Esophagus muscularis mucosa (tissue), 4 donors: ENCODE measurements around the gene CDKL2. TPM values are rescaled to one million over a fixed set of nuclear protein-coding genes. Genes with fewer than 3 reads are reported as not detected.

Experiments used
- DNase-seq: peaks from one replicate; pipeline ENCODE4 v3.0.0-alpha.2; 2017; ENCODE audit errors: extremely low spot score
- H3K27ac ChIP-seq, 4 donors: fragments of 200-600 bp; sonication (generic); replicated peaks in 1 of 4; 1 replicate in 3 of 4; 2 replicates in 1 of 4; pipeline ENCODE4 v1.5.1; 2016 to 2019; ENCODE audit warnings: mild to moderate bottlenecking in 1 of 4
- H3K27me3 ChIP-seq, 4 donors: fragments of 200-600 bp; sonication (generic); one replicate each; pipeline versions ENCODE4 v1.5.1 to v1.6.0; 2016 to 2019
- H3K36me3 ChIP-seq, 4 donors: fragments of 200-600 bp; sonication (generic); one replicate each; pipeline ENCODE4 v1.5.1; 2016 to 2019
- H3K4me1 ChIP-seq, 4 donors: fragments of 200-600 bp; sonication (generic); one replicate each; pipeline ENCODE4 v1.5.1; 2016 to 2019
- H3K4me3 ChIP-seq, 4 donors: fragments of 200-600 bp; sonication (generic); 1 replicate in 2 of 4; 2 replicates in 2 of 4; pipeline ENCODE4 v1.5.1; 2016 to 2019; ENCODE audit warnings: mild to moderate bottlenecking in 4 of 4, moderate library complexity in 1 of 4
- H3K9me3 ChIP-seq, 4 donors: fragments of 200-600 bp; sonication (generic); 1 replicate in 3 of 4; 2 replicates in 1 of 4; pipeline ENCODE4 v1.5.1; 2016 to 2019
- CTCF ChIP-seq, 3 experiments: fragments of 200-600 bp in 2 of 3; fragments of 450-650 bp in 1 of 3; sonication (generic) in 2 of 3; IDR thresholded peaks; one replicate each; pipeline ENCODE4 v1.5.1; 2017 to 2019; ENCODE audit warnings: antibody characterized with exemption in 3 of 3, mild to moderate bottlenecking in 2 of 3, moderate library complexity in 1 of 3
- EP300 ChIP-seq: sonication (generic); formaldehyde crosslinking; IDR thresholded peaks from one replicate; pipeline ENCODE4 v1.6.1; 2017; ENCODE audit warnings: antibody characterized with exemption
- POLR2A ChIP-seq: fragments of 450-650 bp; IDR thresholded peaks from one replicate; pipeline ENCODE4 v1.6.1; 2017; ENCODE audit warnings: antibody characterized with exemption, moderate library complexity, mild to moderate bottlenecking, low read depth
- POLR2AphosphoS5 ChIP-seq, 2 donors: sonication (generic); formaldehyde crosslinking; IDR thresholded peaks; one replicate each; pipeline ENCODE4 v1.6.1; 2017; ENCODE audit warnings: antibody characterized with exemption in 2 of 2
- WGBS: methylation state at CpG from one replicate; pipeline ENCODE4 v1.1.5; 2018; 5-methylcytosine and 5-hydroxymethylcytosine counted together
- intact Hi-C: fragments of 100-400 bp; cut with DNase I; formaldehyde crosslinking; loops from one replicate; pipeline ENCODE4 v1.15.1; 2023
- total RNA-seq, 4 donors: library from RNA; depleted of rRNA; stranded (reverse); fragments of >200 nt; gene quantifications; one replicate each; pipeline versions ENCODE4 v1.1.0 to v1.2.1, GENCODE V29; 2016

The CDKL2 gene
- total RNA-seq, 4 donors from 2014 or later, result 2.9 to 6.2 (median 3.1) TPM

- intact Hi-C loops, result no loop called here
- Histone ChIP-seq H3K4me1 (no peaks in the 10 kb centered on the region), H3K36me3 (peaks cover 0 to 24% (median 0%) of the 10 kb centered on the region in 4 donors), H3K27ac (no peak overlapping the region), H3K27me3 (no peaks in the 10 kb centered on the region), H3K4me3 (no peak overlapping the region), H3K9me3 (no peaks in the 10 kb centered on the region)
- no peak for DNase-seq
- WGBS, result 68% methylated on average over 3 of the region's 3 CpGs
- TF ChIP-seq POLR2A, result no peak
- no peak for TF ChIP-seq POLR2AphosphoS5 (IDR thresholded peaks at IDR 0.05)
- no peak for TF ChIP-seq EP300
- no peak for TF ChIP-seq CTCF (IDR thresholded peaks at IDR 0.05)
Observed at GRCh38 chr4:75598390-75598789, 31.9 kb downstream of the CDKL2 start.

GRCh38 chr4:75596061-75596460, 34.3 kb downstream of the CDKL2 start:
- no peak for TF ChIP-seq POLR2AphosphoS5 (IDR thresholded peaks at IDR 0.05)
- TF ChIP-seq EP300, result no peak
- no peak for TF ChIP-seq CTCF (IDR thresholded peaks at IDR 0.05)
- TF ChIP-seq POLR2A, result no peak
- Histone ChIP-seq H3K4me1 (no peaks in the 10 kb centered on the region), H3K27ac (no peak overlapping the region), H3K27me3 (no peaks in the 10 kb centered on the region), H3K36me3 (peaks cover 0 to 24% (median 0%) of the 10 kb centered on the region in 4 donors), H3K9me3 (no peaks in the 10 kb centered on the region), H3K4me3 (no peak overlapping the region)
- no peak for DNase-seq
- intact Hi-C loops, result no loop called here
- 83% methylated on average over 3 of the region's 3 CpGs for WGBS

GRCh38 chr4:75593393-75593792, 36.9 kb downstream of the CDKL2 start:
- WGBS, result 90% methylated on average over 1 of the region's 1 CpG
- no peak for TF ChIP-seq CTCF (IDR thresholded peaks at IDR 0.05)
- no peak for TF ChIP-seq EP300
- no peak for TF ChIP-seq POLR2A
- TF ChIP-seq POLR2AphosphoS5 (IDR thresholded peaks at IDR 0.05), result no peak
- no peak overlapping the region for H3K27ac ChIP-seq
- H3K27me3 ChIP-seq, result no peaks in the 10 kb centered on the region
- no peaks in the 10 kb centered on the region for H3K4me1 ChIP-seq
- DNase-seq, result no peak
- no peak overlapping the region for H3K4me3 ChIP-seq
- peaks cover 0 to 10% (median 0%) of the 10 kb centered on the region in 4 donors for H3K36me3 ChIP-seq
- intact Hi-C loops, result no loop called here
- no peaks in the 10 kb centered on the region for H3K9me3 ChIP-seq

GRCh38 chr4:75584067-75584466, 46.3 kb downstream of the CDKL2 start:
- WGBS, result 90% methylated on average over 2 of the region's 2 CpGs
- Histone ChIP-seq H3K4me1 (no peaks in the 10 kb centered on the region), H3K4me3 (no peak overlapping the region), H3K27me3 (no peaks in the 10 kb centered on the region), H3K27ac (no peak overlapping the region), H3K9me3 (no peaks in the 10 kb centered on the region), H3K36me3 (peaks cover 0 to 6% (median 0%) of the 10 kb centered on the region in 4 donors)
- no peak for TF ChIP-seq EP300
- no peak for TF ChIP-seq POLR2A
- TF ChIP-seq POLR2AphosphoS5 (IDR thresholded peaks at IDR 0.05), result no peak
- TF ChIP-seq CTCF (IDR thresholded peaks at IDR 0.05), result no peak
- DNase-seq, result no peak
- intact Hi-C loops, result no loop called here

- Histone ChIP-seq H3K36me3 (no peaks in the 10 kb centered on the region), H3K4me1 (no peaks in the 10 kb centered on the region), H3K4me3 (no peak overlapping the region), H3K27me3 (peaks cover 0 to 12% (median 0%) of the 10 kb centered on the region in 4 donors), H3K27ac (no peak overlapping the region), H3K9me3 (no peaks in the 10 kb centered on the region)
- WGBS, result 96% methylated on average over 2 of the region's 2 CpGs
- DNase-seq, result no peak
- intact Hi-C loops, result no loop called here
- TF ChIP-seq POLR2AphosphoS5 (IDR thresholded peaks at IDR 0.05) (no peak), CTCF (IDR thresholded peaks at IDR 0.05) (no peak), POLR2A (no peak), EP300 (no peak)
Observed at GRCh38 chr4:75567725-75568124, 62.6 kb downstream of the CDKL2 start.
